Calu3 (cell line): ENCODE measurements around the gene KRTAP2-3. TPM values are rescaled to one million over a fixed set of nuclear protein-coding genes. Genes with fewer than 3 reads are reported as not detected.
"Not testable (repeated sequence)": the region's sequence is repeated elsewhere in the genome, so short reads cannot be mapped to it uniquely, and the experiment has no call there.

Experiments used
- BruUV-seq: library from RNA; stranded (reverse); fragments of 400-500 nt; replicated peaks from 2 replicates; lab custom pipeline; 2021; lab: Mats Ljungman, UMichigan
- CTCF ChIA-PET: fragments of 300-600 bp; sonication (Branson Sonifier 250); formaldehyde crosslinking; loops from one replicate; lab custom pipeline; 2022; ENCODE audit warnings: antibody characterized with exemption; lab: Charles Lee
- DNase-seq: peaks from one replicate; pipeline ENCODE4 v3.0.0; 2022
- H3K27ac Mint-ChIP-seq: one replicate; pipeline ENCODE4 v1.8.0; 2022; ENCODE audit warnings: mixed read lengths; ENCODE audit not compliant: unreplicated experiment
- H3K27me3 Mint-ChIP-seq: one replicate; pipeline ENCODE4 v1.8.0; 2022; ENCODE audit warnings: mixed read lengths; ENCODE audit not compliant: unreplicated experiment
- H3K36me3 Mint-ChIP-seq: one replicate; pipeline ENCODE4 v1.8.0; 2022; ENCODE audit warnings: mild to moderate bottlenecking, moderate library complexity, mixed read lengths; ENCODE audit not compliant: insufficient read depth, unreplicated experiment
- H3K4me1 Mint-ChIP-seq: one replicate; pipeline ENCODE4 v1.8.0; 2022; ENCODE audit warnings: mild to moderate bottlenecking, low read depth, mixed read lengths; ENCODE audit not compliant: unreplicated experiment
- H3K4me3 Mint-ChIP-seq: one replicate; pipeline ENCODE4 v1.8.0; 2022; ENCODE audit warnings: mild to moderate bottlenecking, low read depth, moderate library complexity, mixed read lengths; ENCODE audit not compliant: unreplicated experiment
- H3K9me3 Mint-ChIP-seq: one replicate; pipeline ENCODE4 v1.8.0; 2022; ENCODE audit warnings: low read depth, mixed read lengths; ENCODE audit not compliant: unreplicated experiment
- intact Hi-C: fragments of 100-400 bp; cut with micrococcal nuclease; formaldehyde crosslinking; loops from one replicate; pipeline ENCODE4 v1.10.0; 2022; ENCODE audit not compliant: unreplicated experiment
- total RNA-seq: library from RNA; stranded (reverse); gene quantifications from 2 replicates; pipeline ENCODE4 v1.2.3, GENCODE V29; 2022
- TF ChIP-seq, protein P1 (sequence below): fragments of 200-600 bp; IDR thresholded peaks from one replicate; pipeline ENCODE4 v1.8.0; 2022; ENCODE audit warnings: antibody characterized with exemption; ENCODE audit not compliant: unreplicated experiment

The KRTAP2-3 gene
- total RNA-seq, 1 experiment from 2014 or later: 18.2 TPM

- TF ChIP-seq, protein P1, sequence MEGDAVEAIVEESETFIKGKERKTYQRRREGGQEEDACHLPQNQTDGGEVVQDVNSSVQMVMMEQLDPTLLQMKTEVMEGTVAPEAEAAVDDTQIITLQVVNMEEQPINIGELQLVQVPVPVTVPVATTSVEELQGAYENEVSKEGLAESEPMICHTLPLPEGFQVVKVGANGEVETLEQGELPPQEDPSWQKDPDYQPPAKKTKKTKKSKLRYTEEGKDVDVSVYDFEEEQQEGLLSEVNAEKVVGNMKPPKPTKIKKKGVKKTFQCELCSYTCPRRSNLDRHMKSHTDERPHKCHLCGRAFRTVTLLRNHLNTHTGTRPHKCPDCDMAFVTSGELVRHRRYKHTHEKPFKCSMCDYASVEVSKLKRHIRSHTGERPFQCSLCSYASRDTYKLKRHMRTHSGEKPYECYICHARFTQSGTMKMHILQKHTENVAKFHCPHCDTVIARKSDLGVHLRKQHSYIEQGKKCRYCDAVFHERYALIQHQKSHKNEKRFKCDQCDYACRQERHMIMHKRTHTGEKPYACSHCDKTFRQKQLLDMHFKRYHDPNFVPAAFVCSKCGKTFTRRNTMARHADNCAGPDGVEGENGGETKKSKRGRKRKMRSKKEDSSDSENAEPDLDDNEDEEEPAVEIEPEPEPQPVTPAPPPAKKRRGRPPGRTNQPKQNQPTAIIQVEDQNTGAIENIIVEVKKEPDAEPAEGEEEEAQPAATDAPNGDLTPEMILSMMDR: no peak
- BruUV-seq: no TSS peak
- H3K9me3 Mint-ChIP-seq: no peaks in the 10 kb centered on the region
- H3K4me1 Mint-ChIP-seq: peaks cover 56% of the 10 kb centered on the region
- no peak for DNase-seq
- H3K36me3 Mint-ChIP-seq: peaks cover 16% of the 10 kb centered on the region
- no peaks in the 10 kb centered on the region for H3K27me3 Mint-ChIP-seq
- H3K4me3 Mint-ChIP-seq: no peak overlapping the region
- CTCF ChIA-PET: interaction anchor here (1.2 to 1.3 kb wide), 2 partner anchors 15 to 340 kb away, joined by 3 read pairs; no protein-coding TSS in a partner anchor
- intact Hi-C loops: loop anchor here (5.0 kb wide), 1 partner anchor 207 kb away; no protein-coding TSS in a partner anchor
- no peak overlapping the region for H3K27ac Mint-ChIP-seq
Observed at GRCh38 chr17:41064301-41064700, 4.4 kb upstream of the KRTAP2-3 start.

DNA sequence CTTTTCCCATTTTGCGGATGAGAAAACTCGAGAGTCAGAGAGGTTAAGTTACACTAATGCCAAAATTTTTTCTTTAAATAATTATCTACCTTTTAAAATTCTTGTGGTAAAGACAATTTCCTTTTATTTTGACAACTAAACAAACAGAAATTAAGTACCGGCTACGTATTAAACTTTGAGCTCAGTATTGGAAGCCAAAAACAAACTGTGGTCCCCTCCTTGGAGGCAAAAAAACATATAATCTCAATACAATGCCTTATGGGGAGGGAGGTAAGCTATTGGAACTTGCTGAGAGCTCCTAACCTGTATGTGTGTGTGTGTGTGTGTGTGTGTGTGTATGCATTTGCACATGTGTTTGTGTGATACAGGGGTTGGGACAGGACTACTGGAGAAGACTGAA lies 3.5 kb upstream of the KRTAP2-3 start:
- TF ChIP-seq, protein P1: no peak
- CTCF ChIA-PET: interaction anchor here (0.5 to 1.3 kb wide), 5 partner anchors 9 to 561 kb away, joined by 3 to 4 read pairs (median 3); partner anchors contain the start of gene KRT17
- no peaks in the 10 kb centered on the region for H3K27me3 Mint-ChIP-seq
- BruUV-seq: no TSS peak
- H3K27ac Mint-ChIP-seq: no peak overlapping the region
- H3K4me1 Mint-ChIP-seq: peaks cover 65% of the 10 kb centered on the region
- DNase-seq: no peak
- H3K4me3 Mint-ChIP-seq: no peak overlapping the region
- peaks cover 20% of the 10 kb centered on the region for H3K36me3 Mint-ChIP-seq
- intact Hi-C loops: loop anchor here (5.0 kb wide), 1 partner anchor 206 kb away; no protein-coding TSS in a partner anchor
- no peaks in the 10 kb centered on the region for H3K9me3 Mint-ChIP-seq

- BruUV-seq: no TSS peak
- no peak for DNase-seq
- Mint-ChIP-seq H3K9me3 (no peaks in the 10 kb centered on the region), H3K4me3 (no peak overlapping the region), H3K27ac (peak overlapping the region; percentile 88), H3K4me1 (peaks cover 67% of the 10 kb centered on the region), H3K27me3 (no peaks in the 10 kb centered on the region), H3K36me3 (peaks cover 20% of the 10 kb centered on the region)
- CTCF ChIA-PET: interaction anchor here (1.0 to 4.5 kb wide), 3 partner anchors 10 to 126 kb away, joined by 5 to 25 read pairs (median 10); partner anchors contain the start of gene KRT23
- TF ChIP-seq, protein P1: no peak
- intact Hi-C loops: loop anchor here (2.0 to 5.0 kb wide), 2 partner anchors 19 to 205 kb away; no protein-coding TSS in a partner anchor
Observed at GRCh38 chr17:41061964-41062363, 2.0 kb upstream of the KRTAP2-3 start.

GRCh38 chr17:41059276-41060051 lies 450 bp downstream of the KRTAP2-3 start:
- H3K27me3 Mint-ChIP-seq, H3K9me3 Mint-ChIP-seq, DNase-seq: not testable (repeated sequence)
- Mint-ChIP-seq H3K27ac (peak overlapping the region; percentile 88), H3K36me3 (peaks cover 20% of the 10 kb centered on the region), H3K4me3 (peak overlapping the region; percentile 33), H3K4me1 (peaks cover 53% of the 10 kb centered on the region)
- intact Hi-C loops: loop anchor here (1.0 to 5.0 kb wide), 6 partner anchors 17 to 263 kb away; no protein-coding TSS in a partner anchor
- CTCF ChIA-PET: interaction anchor here (0.6 to 4.5 kb wide), 26 partner anchors 11 to 489 kb away, joined by 3 to 28 read pairs (median 4); partner anchors contain the start of gene KRT23
- BruUV-seq: TSS peak; percentile 98
